HFFc6 (cell line): ENCODE results near the gene PIGR. TPM values are rescaled to one million over a fixed set of nuclear protein-coding genes. Genes with fewer than 3 reads are reported as not detected.

Source experiments
- DNase-seq: peaks from one replicate; pipeline ENCODE4 v3.0.0-alpha.2; 2018
- H3K27ac Mint-ChIP-seq: 2 replicates; pipeline ENCODE4 v1.8.0; 2020; ENCODE audit warnings: mild to moderate bottlenecking, mixed read lengths
- H3K27me3 Mint-ChIP-seq: 2 replicates; pipeline ENCODE4 v1.8.0; 2021; ENCODE audit warnings: mild to moderate bottlenecking, moderate library complexity, mixed read lengths; ENCODE audit not compliant: insufficient read depth
- H3K36me3 Mint-ChIP-seq: 2 replicates; pipeline ENCODE4 v1.8.0; 2021; ENCODE audit warnings: low read depth, mixed read lengths
- H3K4me1 Mint-ChIP-seq: 2 replicates; pipeline ENCODE4 v1.8.0; 2020; ENCODE audit warnings: low read depth, mixed read lengths
- H3K4me3 Mint-ChIP-seq: 2 replicates; pipeline ENCODE4 v1.8.0; 2020; ENCODE audit warnings: mild to moderate bottlenecking, moderate library complexity, mixed read lengths
- H3K9me3 Mint-ChIP-seq: 2 replicates; pipeline ENCODE4 v1.8.0; 2020; ENCODE audit warnings: mild to moderate bottlenecking, mixed read lengths
- total RNA-seq, 6 experiments: library from RNA; stranded (reverse); fragmentation: NEBNext Ultra II Directional; extraction: Animal tissue kit (Norgen Biotek cat#: 25700); gene quantifications; 2 replicates in 1 of 6; 3 replicates in 5 of 6; pipeline ENCODE4 v1.2.3, GENCODE V29; 2021
- TF ChIP-seq, protein P1 (sequence below): fragments of 200-600 bp; sonication (generic); IDR thresholded peaks from 2 replicates; pipeline ENCODE4 v1.5.0; 2021; ENCODE audit warnings: antibody characterized with exemption, mild to moderate bottlenecking

Gene PIGR
- total RNA-seq, 6 experiments from 2014 or later = 0.14 to 0.26 TPM; not detected in 4

DNA sequence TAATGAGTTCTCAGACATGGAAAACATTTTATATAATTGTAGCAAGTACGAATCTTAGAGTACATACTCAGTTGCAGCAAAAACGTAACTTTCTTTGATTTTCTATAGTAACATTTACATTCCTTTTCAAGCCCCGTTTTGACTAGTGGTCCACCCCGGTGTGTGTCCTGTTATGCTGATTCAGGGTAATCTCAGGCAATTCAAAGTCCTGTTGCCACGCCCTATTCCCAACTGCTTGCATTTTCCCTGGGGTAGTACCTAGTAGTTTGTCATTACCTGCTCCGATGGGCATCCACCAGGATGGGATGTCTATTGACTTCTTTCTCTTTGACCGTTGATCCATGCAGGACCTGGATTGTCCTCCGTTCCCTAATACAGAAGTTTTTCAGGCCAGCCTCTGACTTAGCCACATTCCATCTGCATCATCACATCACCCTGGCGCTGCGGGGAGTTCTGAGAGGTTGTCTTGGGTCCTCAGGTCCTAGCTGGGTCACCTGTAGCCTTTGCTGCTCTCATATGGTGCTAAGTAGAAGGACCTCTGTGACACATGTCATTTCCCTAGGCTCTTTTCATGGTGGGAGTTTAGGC is 39.0 kb upstream of the PIGR start:
- TF ChIP-seq, protein P1, sequence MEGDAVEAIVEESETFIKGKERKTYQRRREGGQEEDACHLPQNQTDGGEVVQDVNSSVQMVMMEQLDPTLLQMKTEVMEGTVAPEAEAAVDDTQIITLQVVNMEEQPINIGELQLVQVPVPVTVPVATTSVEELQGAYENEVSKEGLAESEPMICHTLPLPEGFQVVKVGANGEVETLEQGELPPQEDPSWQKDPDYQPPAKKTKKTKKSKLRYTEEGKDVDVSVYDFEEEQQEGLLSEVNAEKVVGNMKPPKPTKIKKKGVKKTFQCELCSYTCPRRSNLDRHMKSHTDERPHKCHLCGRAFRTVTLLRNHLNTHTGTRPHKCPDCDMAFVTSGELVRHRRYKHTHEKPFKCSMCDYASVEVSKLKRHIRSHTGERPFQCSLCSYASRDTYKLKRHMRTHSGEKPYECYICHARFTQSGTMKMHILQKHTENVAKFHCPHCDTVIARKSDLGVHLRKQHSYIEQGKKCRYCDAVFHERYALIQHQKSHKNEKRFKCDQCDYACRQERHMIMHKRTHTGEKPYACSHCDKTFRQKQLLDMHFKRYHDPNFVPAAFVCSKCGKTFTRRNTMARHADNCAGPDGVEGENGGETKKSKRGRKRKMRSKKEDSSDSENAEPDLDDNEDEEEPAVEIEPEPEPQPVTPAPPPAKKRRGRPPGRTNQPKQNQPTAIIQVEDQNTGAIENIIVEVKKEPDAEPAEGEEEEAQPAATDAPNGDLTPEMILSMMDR = no peak
- no peak for DNase-seq
- Mint-ChIP-seq H3K9me3 (no peaks in the 10 kb centered on the region), H3K27me3 (peaks cover 11% of the 10 kb centered on the region), H3K36me3 (no peaks in the 10 kb centered on the region), H3K4me3 (no peak overlapping the region), H3K27ac (no peak overlapping the region), H3K4me1 (peaks cover 13% of the 10 kb centered on the region)

DNA sequence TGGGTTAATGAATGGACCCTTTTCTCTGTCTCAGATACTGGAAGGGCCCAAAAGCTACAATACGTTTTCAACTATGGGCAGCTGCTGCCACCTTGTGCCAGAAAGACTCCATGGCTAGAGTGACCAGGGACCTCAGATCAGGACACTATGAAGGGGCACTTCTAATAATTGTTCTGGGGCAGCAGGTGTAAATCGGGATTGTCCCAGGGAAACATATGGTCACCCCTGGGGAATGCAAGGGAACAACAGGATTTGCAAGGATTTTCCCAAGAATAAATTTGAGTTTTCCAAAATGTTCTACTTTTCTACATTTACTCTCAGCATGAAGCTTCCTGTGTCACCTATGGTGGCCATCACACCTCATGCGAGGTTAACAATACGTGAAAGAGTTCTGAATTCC is 36.0 kb upstream of the PIGR start:
- DNase-seq = peak; percentile 28
- no peak overlapping the region for H3K27ac Mint-ChIP-seq

DNA sequence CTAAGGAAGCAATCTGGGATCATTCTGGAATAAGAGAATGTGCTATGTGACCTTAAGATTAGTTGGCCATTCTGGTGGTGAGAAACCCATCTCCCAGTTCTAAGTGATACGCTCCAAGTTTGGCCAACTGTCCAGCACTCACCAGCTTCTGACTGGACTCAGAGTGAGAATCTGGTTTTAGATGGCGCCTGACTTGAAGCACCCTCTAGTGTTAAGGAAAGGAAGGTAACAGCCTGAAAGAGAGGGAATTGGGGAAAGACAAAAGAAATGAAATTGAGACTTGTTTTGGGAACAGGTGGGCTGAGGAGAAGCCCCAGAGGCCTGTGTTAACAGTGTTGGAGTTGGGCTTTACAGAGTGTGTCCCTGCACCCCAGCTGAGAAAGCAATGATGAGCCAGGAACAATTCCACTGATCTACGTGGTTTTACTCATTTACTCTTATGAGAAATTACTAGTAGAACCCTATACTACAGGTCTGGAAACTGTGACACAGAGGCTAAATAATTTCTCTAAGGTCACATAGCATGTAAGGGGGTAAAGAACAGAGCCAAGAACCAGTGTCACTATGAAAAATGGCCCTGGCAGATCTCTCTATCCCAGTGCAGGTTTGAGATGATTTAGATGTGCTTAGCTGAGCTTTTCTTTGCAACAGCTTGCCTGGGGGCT is 33.2 kb upstream of the PIGR start:
- TF ChIP-seq, protein P1 = peak; percentile 73
- H3K36me3 Mint-ChIP-seq = no peaks in the 10 kb centered on the region
- no peak overlapping the region for H3K4me3 Mint-ChIP-seq
- no peak overlapping the region for H3K27ac Mint-ChIP-seq
- H3K27me3 Mint-ChIP-seq = peaks cover 11% of the 10 kb centered on the region
- H3K9me3 Mint-ChIP-seq = no peaks in the 10 kb centered on the region
- peak; percentile 29 for DNase-seq
- peaks cover 16% of the 10 kb centered on the region for H3K4me1 Mint-ChIP-seq

More for the DNA sequence above, 36.0 kb upstream of the PIGR start:
- H3K27me3 Mint-ChIP-seq = peaks cover 8% of the 10 kb centered on the region
- TF ChIP-seq, protein P1 = peak; percentile 81
- H3K36me3 Mint-ChIP-seq = no peaks in the 10 kb centered on the region
- H3K4me1 Mint-ChIP-seq = peaks cover 21% of the 10 kb centered on the region
- H3K4me3 Mint-ChIP-seq = no peak overlapping the region
- no peaks in the 10 kb centered on the region for H3K9me3 Mint-ChIP-seq

DNA sequence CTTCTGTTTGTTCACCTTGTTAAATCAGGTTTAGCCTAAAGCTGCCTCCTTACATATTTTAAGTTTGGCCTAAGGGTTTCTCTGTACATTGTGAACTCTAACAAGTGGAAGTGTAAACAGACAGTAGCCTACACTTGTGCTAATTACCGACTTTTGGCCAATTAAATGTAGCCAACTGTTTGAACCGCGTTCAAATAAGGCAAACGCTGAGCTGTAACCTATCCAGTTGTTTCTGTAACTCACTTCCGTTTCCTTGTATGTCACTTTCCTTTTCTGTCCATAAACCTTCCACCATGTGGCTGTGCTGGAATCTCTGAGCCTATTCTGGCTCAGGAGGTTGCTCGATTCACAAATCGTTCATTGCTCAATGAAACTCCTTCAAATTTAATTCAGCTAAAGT is 32.0 kb upstream of the PIGR start:
- Mint-ChIP-seq H3K4me1 (peaks cover 16% of the 10 kb centered on the region), H3K36me3 (no peaks in the 10 kb centered on the region), H3K27ac (no peak overlapping the region), H3K4me3 (no peak overlapping the region), H3K9me3 (no peaks in the 10 kb centered on the region), H3K27me3 (peaks cover 13% of the 10 kb centered on the region)
- no peak for DNase-seq
- TF ChIP-seq, protein P1 = no peak

DNA sequence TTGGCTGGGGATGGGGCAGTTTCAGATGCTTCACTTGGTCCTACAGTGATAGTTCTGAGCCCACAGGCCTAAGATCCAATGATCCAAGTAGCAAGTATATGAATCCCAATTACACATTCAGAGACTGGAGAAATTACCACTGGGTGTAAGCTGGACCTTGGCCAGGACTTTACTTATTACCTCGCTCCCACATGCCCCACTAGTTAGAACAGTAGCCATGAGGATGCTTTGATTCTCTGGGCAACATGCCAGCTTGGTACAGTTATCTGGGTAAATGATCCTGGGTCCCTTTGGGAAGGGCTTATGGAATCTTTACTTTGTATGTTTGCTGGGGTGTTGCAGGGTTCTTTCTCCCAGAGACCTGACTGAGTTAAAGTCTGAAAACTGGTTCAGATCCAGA is 29.0 kb upstream of the PIGR start:
- TF ChIP-seq, protein P1 = no peak
- H3K4me1 Mint-ChIP-seq = peaks cover 9% of the 10 kb centered on the region
- no peaks in the 10 kb centered on the region for H3K36me3 Mint-ChIP-seq
- no peak overlapping the region for H3K4me3 Mint-ChIP-seq
- no peak for DNase-seq
- H3K27ac Mint-ChIP-seq = no peak overlapping the region
- peaks cover 25% of the 10 kb centered on the region for H3K27me3 Mint-ChIP-seq
- H3K9me3 Mint-ChIP-seq = no peaks in the 10 kb centered on the region
